Uterine smooth muscle cell (primary cell): ENCODE measurements around the gene EVA1C. TPM values are rescaled to one million over a fixed set of nuclear protein-coding genes. Genes with fewer than 3 reads are reported as not detected.

Experiments
- total RNA-seq: library from RNA; depleted of rRNA; stranded (reverse); fragments of >200 nt; gene quantifications from 2 replicates; pipeline ENCODE4 v1.2.3, GENCODE V29; 2014

EVA1C gene
- total RNA-seq: 12.0 and 15.5 TPM in 2 replicates

GRCh38 chr21:32412162-32413014 lies at the start of gene EVA1C:
Gene EVA1C (plus strand): TSS chr21:32412706. CDS start chr21:32412854, 148 bp downstream.

GRCh38 chr21:32392880-32393676 lies 19.4 kb upstream of the EVA1C start, which contains the start of gene URB1:
Gene URB1 (minus strand): TSS chr21:32393012. CDS start chr21:32392910, 102 bp downstream.

Other genes starting within 250 kb of the EVA1C start
- gene MIS18A, start 133.7 kb upstream of the EVA1C start, total RNA-seq: 8.7 and 29.5 TPM in 2 replicates
- gene MRAP, start 113.9 kb upstream of the EVA1C start, total RNA-seq: not detected in 2 replicates
- 27.3 and 30.2 TPM in 2 replicates for gene URB1, start 19.7 kb upstream of the EVA1C start, total RNA-seq
- gene TCP10L, start 172.8 kb downstream of the EVA1C start, total RNA-seq: under 0.01 and 0.11 TPM in 2 replicates
- gene CFAP298, start 199.7 kb downstream of the EVA1C start, total RNA-seq: 29.5 and 33.6 TPM in 2 replicates